A673 (cell line): ENCODE measurements around the gene SMG7. TPM values are rescaled to one million over a fixed set of nuclear protein-coding genes. Genes with fewer than 3 reads are reported as not detected.

ENCODE experiments used
- BruUV-seq: library from RNA; stranded (reverse); fragments of 400-500 nt; replicated peaks from 2 replicates; lab custom pipeline; 2021; lab: Mats Ljungman, UMichigan
- CTCF ChIA-PET: fragments of 300-600 bp; sonication (Branson Sonifier 250); formaldehyde crosslinking; loops from one replicate; lab custom pipeline; 2022; ENCODE audit warnings: antibody characterized with exemption; lab: Charles Lee
- POLR2A ChIA-PET: fragments of 300-600 bp; sonication (Branson Sonifier 250); formaldehyde crosslinking; loops from one replicate; lab custom pipeline; 2022; ENCODE audit warnings: antibody characterized with exemption; ENCODE audit not compliant: low non-redundant PET; lab: Charles Lee
- DNase-seq: peaks from one replicate; pipeline ENCODE4 v3.0.0-alpha.2; 2015; ENCODE audit warnings: low spot score
- H3K27ac ChIP-seq: fragments of 200-600 bp; sonication (generic); 2 replicates; pipeline ENCODE4 v1.5.1; 2016; ENCODE audit warnings: mixed run types, low read depth, mild to moderate bottlenecking, mixed read lengths, antibody characterized with exemption, low read length; ENCODE audit not compliant: poor library complexity, severe bottlenecking
- H3K27me3 ChIP-seq: fragments of 200-600 bp; sonication (generic); replicated peaks from 2 replicates; pipeline ENCODE4 v1.6.1; 2017; ENCODE audit warnings: mixed run types, low read depth, mild to moderate bottlenecking, mixed read lengths, antibody characterized with exemption, low read length; ENCODE audit not compliant: insufficient read depth, poor library complexity
- H3K36me3 ChIP-seq: fragments of 200-600 bp; sonication (generic); 2 replicates; pipeline ENCODE4 v1.6.1; 2016; ENCODE audit warnings: mixed run types, mild to moderate bottlenecking, mixed read lengths, antibody characterized with exemption, low read length; ENCODE audit not compliant: insufficient read depth, poor library complexity, severe bottlenecking
- H3K4me1 ChIP-seq: fragments of 200-600 bp; sonication (generic); 2 replicates; pipeline ENCODE4 v1.6.1; 2017; ENCODE audit warnings: mixed run types, mild to moderate bottlenecking, mixed read lengths, antibody characterized with exemption, low read length; ENCODE audit not compliant: insufficient read depth, poor library complexity, severe bottlenecking
- H3K4me3 ChIP-seq: fragments of 200-600 bp; sonication (generic); 2 replicates; pipeline ENCODE4 v1.5.1; 2016; ENCODE audit warnings: low read depth, mixed run types, mild to moderate bottlenecking, mixed read lengths, low read length; ENCODE audit not compliant: poor library complexity, severe bottlenecking
- H3K9me3 ChIP-seq: fragments of 200-600 bp; sonication (generic); 2 replicates; pipeline ENCODE4 v1.6.1; 2016; ENCODE audit warnings: mixed run types, low read depth, mild to moderate bottlenecking, mixed read lengths, antibody characterized with exemption, low read length; ENCODE audit not compliant: poor library complexity, severe bottlenecking
- CTCF ChIP-seq: fragments of 300-800, 200-600 bp; sonication (generic); conservative IDR thresholded peaks from 2 replicates; pipeline ENCODE4 v1.5.1; 2017; ENCODE audit warnings: low read depth, mild to moderate bottlenecking, antibody characterized with exemption, low read length, moderate library complexity, mixed read lengths
- EZH2 ChIP-seq: fragments of 200-600 bp; sonication (generic); IDR thresholded peaks from 2 replicates; pipeline ENCODE4 v1.6.1; 2017; ENCODE audit warnings: borderline replicate concordance, low read depth, mild to moderate bottlenecking, mixed read lengths, antibody characterized with exemption, low read length; ENCODE audit not compliant: poor library complexity, severe bottlenecking
- intact Hi-C: fragments of 100-400 bp; cut with micrococcal nuclease; formaldehyde crosslinking; loops from one replicate; pipeline ENCODE4 v1.10.0; 2022; ENCODE audit not compliant: unreplicated experiment
- total RNA-seq: library from RNA; stranded (reverse); gene quantifications from 2 replicates; pipeline ENCODE4 v1.2.3, GENCODE V29; 2021

SMG7 gene
- total RNA-seq, 1 experiment from 2014 or later: 90.7 TPM

DNA sequence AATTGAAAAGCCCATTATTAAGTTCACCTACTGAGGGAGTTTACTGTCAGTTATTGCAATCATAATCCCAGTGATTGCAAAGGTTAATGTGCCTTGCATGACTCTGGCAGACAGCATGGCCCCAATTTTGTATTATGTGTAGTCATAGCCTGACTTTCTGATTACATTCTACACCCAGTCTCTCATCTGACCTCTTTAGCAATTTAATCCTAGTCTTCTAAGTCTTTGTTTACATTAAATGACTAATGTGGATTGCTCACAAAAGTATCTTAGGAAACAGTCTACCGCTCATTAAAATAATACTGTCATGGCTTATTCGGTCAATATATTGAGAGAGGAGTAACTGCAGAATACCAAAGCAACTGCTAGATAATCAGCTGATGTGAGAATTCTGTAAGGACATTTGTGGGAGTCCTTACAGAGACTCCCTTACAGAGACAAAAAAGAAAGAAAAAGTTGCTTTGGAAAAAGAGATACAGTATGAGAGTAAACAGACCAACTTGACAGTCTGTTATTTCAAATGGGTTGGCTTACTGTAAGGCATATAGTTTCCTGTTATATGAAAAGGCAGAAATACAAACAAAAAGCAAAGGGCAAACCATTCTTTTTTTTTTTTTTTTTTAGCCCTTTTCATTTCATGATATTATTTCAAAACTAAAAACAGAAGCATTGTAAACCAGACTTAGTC lies 42.8 kb downstream of the SMG7 start:
- no peaks in the 10 kb centered on the region for H3K27me3 ChIP-seq
- peaks cover 12% of the 10 kb centered on the region for H3K36me3 ChIP-seq
- POLR2A ChIA-PET: no interaction called here
- H3K27ac ChIP-seq: no peak overlapping the region
- peaks cover 17% of the 10 kb centered on the region for H3K4me1 ChIP-seq
- H3K4me3 ChIP-seq: no peak overlapping the region
- intact Hi-C loops: no loop called here
- no peak for TF ChIP-seq CTCF
- TF ChIP-seq EZH2: no peak
- no peaks in the 10 kb centered on the region for H3K9me3 ChIP-seq
- no peak for DNase-seq
- CTCF ChIA-PET: no interaction called here
- BruUV-seq: no TSS peak

DNA sequence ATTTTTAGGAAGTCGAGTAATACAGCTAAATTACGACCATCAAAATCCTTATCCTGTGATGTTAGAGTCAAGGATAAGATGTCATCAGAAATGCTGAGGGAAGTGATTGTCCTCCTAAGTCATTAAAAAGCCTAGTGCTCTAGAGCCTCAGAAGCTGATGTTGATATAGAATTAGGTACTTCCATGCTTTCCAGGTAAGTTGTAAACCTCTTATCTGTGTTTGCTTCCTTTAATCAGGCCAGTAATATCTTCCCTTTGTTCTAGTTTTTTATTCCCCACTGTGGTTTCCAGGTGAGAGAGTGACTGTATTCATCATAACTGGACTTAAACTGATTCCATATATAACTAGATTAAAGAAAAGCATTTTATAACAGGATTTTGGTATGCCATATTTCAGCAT lies 44.4 kb downstream of the SMG7 start:
- no peak for DNase-seq
- POLR2A ChIA-PET: no interaction called here
- Histone ChIP-seq H3K27ac (no peak overlapping the region), H3K9me3 (no peaks in the 10 kb centered on the region), H3K27me3 (no peaks in the 10 kb centered on the region), H3K4me3 (no peak overlapping the region), H3K36me3 (peaks cover 15% of the 10 kb centered on the region), H3K4me1 (peaks cover 6% of the 10 kb centered on the region)
- CTCF ChIA-PET: no interaction called here
- intact Hi-C loops: no loop called here
- no TSS peak for BruUV-seq
- TF ChIP-seq EZH2: no peak
- TF ChIP-seq CTCF: no peak

- no peak for DNase-seq
- CTCF ChIA-PET: no interaction called here
- H3K4me3 ChIP-seq: no peak overlapping the region
These were observed 45.1 kb downstream of the SMG7 start for GRCh38 chr1:183517401-183517800.

DNA sequence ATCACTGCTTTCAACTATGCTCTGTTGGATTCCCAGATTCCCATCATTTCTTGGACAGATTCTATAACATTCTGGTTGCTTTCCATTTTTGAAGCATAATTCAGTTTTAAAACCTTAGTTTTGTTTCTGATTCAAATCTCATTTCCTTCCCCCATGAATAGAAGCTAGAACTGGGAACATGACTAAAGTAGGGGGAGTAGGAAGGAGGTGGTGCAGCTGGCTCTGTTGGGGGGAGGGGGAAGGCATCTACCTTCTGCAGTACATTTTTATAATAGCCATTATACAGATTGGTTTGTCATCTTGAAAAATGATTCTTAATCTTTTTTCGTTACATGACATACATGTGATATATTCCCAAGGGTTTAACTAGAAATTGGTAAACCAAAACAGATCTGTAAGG lies 48.1 kb downstream of the SMG7 start:
- ChIA-PET CTCF (no interaction called here), POLR2A (no interaction called here)
- TF ChIP-seq CTCF (no peak), EZH2 (no peak)
- Histone ChIP-seq H3K36me3 (peaks cover 15% of the 10 kb centered on the region), H3K27me3 (no peaks in the 10 kb centered on the region), H3K4me1 (no peaks in the 10 kb centered on the region), H3K27ac (no peak overlapping the region), H3K4me3 (no peak overlapping the region), H3K9me3 (no peaks in the 10 kb centered on the region)
- BruUV-seq: no TSS peak
- DNase-seq: no peak
- intact Hi-C loops: no loop called here

More at GRCh38 chr1:183517401-183517800, 45.1 kb downstream of the SMG7 start:
- Histone ChIP-seq H3K36me3 (peaks cover 15% of the 10 kb centered on the region), H3K27ac (no peak overlapping the region), H3K9me3 (no peaks in the 10 kb centered on the region), H3K27me3 (no peaks in the 10 kb centered on the region), H3K4me1 (peaks cover 5% of the 10 kb centered on the region)
- POLR2A ChIA-PET: no interaction called here
- no peak for TF ChIP-seq EZH2
- intact Hi-C loops: no loop called here
- no TSS peak for BruUV-seq
